ENCODE results near the gene DHX16. TPM values are rescaled to one million over a fixed set of nuclear protein-coding genes. Genes with fewer than 3 reads are reported as not detected.

Gene DHX16
- total RNA-seq, 1 donor from 2014 or later: 27.4 TPM

DNA sequence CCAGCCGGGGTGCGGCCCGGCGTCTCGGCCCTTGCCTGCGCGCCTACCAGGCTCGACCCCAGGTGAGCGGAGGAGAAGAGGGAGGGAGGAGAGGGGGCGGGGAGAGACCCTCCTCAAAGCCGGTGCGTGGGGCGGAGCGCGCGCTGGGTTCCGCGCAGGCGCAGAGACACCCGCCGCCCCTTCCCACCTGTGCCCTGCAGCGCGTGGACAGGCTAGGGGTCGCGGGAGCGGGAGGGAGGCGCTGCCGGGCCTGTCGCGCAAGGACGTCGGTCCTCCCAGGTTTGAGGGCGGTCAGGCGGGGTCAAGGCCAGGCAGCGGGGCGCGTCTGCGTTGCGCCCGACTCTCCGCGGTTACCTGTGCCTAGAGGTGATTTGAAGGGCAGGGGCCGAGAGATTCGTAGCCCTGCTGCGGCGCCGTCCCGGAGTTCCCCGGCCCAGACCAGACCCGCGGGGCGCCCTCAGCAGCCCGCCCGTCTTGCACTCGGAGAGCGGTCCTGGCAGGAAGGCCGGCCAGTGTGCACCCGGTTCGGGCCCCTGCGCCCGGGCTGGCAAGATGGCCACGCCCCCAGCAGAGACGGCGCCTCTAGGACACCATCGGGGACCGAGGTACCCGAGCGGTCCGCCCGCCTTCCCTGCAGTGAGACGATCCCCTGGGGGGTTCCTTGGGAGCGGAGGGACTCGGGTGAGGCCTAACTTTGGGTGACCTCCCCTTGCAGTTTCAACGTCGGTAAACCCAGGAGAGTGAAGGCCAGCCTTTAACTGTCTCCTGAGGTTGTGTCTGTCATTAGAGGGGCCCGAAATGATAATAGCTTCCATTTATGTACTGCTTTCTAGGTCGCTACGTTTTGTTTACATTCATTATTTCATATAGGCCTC is 25.3 kb downstream of the DHX16 start:
- Histone ChIP-seq H3K36me3 (peaks cover 29% of the 10 kb centered on the region), H3K4me3 (peak overlapping the region; percentile 98), H3K27me3 (no peaks in the 10 kb centered on the region), H3K27ac (peak overlapping the region; percentile 88), H3K4me1 (peaks cover 6% of the 10 kb centered on the region), H3K9me3 (no peaks in the 10 kb centered on the region)
- peak; percentile 88 for ATAC-seq
- intact Hi-C loops (cut with DNase I): no loop called here
- peak; percentile 91 for DNase-seq
- TF ChIP-seq, protein P1, sequence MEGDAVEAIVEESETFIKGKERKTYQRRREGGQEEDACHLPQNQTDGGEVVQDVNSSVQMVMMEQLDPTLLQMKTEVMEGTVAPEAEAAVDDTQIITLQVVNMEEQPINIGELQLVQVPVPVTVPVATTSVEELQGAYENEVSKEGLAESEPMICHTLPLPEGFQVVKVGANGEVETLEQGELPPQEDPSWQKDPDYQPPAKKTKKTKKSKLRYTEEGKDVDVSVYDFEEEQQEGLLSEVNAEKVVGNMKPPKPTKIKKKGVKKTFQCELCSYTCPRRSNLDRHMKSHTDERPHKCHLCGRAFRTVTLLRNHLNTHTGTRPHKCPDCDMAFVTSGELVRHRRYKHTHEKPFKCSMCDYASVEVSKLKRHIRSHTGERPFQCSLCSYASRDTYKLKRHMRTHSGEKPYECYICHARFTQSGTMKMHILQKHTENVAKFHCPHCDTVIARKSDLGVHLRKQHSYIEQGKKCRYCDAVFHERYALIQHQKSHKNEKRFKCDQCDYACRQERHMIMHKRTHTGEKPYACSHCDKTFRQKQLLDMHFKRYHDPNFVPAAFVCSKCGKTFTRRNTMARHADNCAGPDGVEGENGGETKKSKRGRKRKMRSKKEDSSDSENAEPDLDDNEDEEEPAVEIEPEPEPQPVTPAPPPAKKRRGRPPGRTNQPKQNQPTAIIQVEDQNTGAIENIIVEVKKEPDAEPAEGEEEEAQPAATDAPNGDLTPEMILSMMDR (IDR thresholded peaks at IDR 0.05): no peak

DNA sequence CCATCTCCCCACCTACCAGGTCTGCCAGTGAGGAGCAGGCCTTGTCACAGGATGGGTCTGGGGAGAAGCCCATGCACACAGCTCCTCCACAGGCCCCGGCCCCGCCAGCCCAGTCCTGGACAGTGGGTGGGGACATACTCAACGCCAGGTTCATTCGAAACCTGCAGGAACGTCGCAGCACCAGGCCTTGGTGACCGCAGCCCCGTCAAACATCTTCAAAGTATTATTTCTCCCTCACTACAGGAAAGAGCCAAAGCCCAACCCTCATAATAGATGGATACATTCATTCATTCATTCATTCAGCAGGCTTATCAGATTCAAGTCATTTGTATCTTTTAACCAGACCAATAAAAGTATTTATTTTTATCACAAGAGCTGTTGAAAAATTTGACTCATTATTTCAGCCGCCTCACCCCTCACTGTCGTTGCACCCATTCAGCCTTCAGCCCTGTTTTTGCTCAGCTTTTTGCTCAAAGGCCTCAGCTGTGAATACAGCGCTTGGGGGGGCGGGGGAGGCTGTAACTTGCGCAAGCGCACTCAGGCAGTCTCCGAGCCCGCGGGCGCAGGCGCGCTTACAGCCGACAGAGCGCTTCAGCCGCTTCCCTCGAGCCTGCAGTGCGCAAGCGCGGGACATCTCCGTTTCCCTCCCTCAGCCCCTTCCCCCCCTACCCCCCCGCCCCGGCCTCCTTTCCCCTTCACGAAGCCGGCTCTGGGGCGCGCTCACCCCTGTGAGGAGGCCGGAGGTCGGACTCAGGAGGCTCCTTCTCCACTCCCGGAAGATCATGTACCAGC is 26.2 kb downstream of the DHX16 start, which contains the start of gene C6orf136:
Gene C6orf136 (plus strand): TSS at position 684 of the 792 bp plus-strand sequence. CDS start 99 bp downstream, at position 783.
- H3K9me3 ChIP-seq: no peaks in the 10 kb centered on the region
- H3K27me3 ChIP-seq: no peaks in the 10 kb centered on the region
- DNase-seq (peak; percentile 96), ATAC-seq (peak; percentile 94)
- peaks cover 24% of the 10 kb centered on the region for H3K36me3 ChIP-seq
- H3K4me3 ChIP-seq: peak within 1 kb of the TSS; percentile 98
- intact Hi-C loops (cut with DNase I): no loop called here
- TF ChIP-seq, protein P1 (IDR thresholded peaks at IDR 0.05): no peak
- peak within 1 kb of the TSS; percentile 88 for H3K27ac ChIP-seq
- peaks cover 6% of the 10 kb centered on the region for H3K4me1 ChIP-seq

DNA sequence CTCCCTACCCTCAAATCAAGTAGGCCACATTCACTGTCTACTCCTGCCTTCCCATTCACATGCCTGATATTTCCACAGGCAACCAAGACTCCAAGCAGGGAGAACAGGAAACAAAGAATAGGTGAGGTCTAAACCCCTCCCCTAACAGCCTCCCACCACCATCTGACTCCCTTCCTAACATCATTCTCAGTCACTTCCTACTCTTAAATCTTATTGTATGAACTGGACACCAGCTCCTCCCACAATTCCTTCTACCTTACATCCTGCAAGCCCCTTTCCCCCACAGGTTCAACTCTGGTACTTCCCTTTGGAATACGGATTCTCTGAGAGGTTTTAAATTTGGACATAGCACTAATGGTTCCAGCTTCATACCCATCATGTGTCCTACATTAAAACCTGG is 26.8 kb downstream of the DHX16 start:
- TF ChIP-seq, protein P1 (IDR thresholded peaks at IDR 0.05): no peak
- Histone ChIP-seq H3K36me3 (peaks cover 24% of the 10 kb centered on the region), H3K27ac (no peak overlapping the region), H3K4me3 (no peak overlapping the region), H3K4me1 (peaks cover 6% of the 10 kb centered on the region), H3K9me3 (no peaks in the 10 kb centered on the region), H3K27me3 (no peaks in the 10 kb centered on the region)
- intact Hi-C loops (cut with DNase I): no loop called here
- DNase-seq: no peak
- no peak for ATAC-seq

DNA sequence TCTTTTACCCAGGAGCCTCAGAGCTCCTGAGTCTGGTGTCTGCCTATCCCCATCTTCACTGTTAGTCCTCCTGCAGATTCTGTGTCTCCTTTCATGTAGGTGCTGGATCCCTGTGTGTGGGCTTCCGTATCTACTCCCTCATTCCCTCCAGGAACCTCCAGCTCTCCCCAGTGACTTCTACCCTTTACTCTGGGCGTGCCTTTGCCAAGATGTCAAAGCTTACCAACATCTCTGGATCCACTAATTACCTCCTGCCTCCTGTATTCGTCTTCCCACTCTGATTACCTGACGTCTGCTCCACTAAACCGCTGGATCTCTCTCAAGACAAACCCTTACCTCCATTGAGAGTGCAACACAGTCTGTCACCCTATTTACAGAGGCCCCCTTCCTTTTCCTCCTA is 28.0 kb downstream of the DHX16 start:
- DNase-seq (no peak), ATAC-seq (no peak)
- Histone ChIP-seq H3K4me3 (no peak overlapping the region), H3K4me1 (peaks cover 6% of the 10 kb centered on the region), H3K27me3 (no peaks in the 10 kb centered on the region), H3K9me3 (no peaks in the 10 kb centered on the region), H3K36me3 (peaks cover 31% of the 10 kb centered on the region), H3K27ac (no peak overlapping the region)
- TF ChIP-seq, protein P1 (IDR thresholded peaks at IDR 0.05): no peak
- intact Hi-C loops (cut with DNase I): no loop called here

DNA sequence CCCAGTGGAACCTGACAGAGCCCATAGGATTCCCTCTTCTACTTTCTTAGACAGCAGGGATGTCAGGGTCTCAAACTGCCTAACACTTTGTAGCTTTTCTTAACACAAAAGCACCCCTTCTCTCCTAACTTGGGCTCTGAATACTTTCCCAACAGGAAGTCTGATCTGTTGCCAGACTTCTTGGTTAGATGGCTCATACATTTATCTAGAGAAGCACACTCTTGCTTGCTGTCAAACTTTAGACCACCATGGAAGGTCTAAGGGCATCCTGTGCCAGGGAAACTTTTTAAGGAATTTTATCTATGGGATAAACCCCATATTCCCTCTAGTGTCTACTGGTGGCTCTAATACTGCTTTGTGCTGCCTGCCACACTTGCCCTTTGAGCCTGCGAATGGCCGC is 29.1 kb downstream of the DHX16 start:
- TF ChIP-seq, protein P1 (IDR thresholded peaks at IDR 0.05): no peak
- H3K27ac ChIP-seq: no peak overlapping the region
- H3K36me3 ChIP-seq: peaks cover 31% of the 10 kb centered on the region

More for the DNA sequence above, 29.1 kb downstream of the DHX16 start:
- no peaks in the 10 kb centered on the region for H3K27me3 ChIP-seq
- no peak for ATAC-seq
- intact Hi-C loops (cut with DNase I): no loop called here
- DNase-seq: no peak
- H3K4me1 ChIP-seq: peaks cover 6% of the 10 kb centered on the region
- H3K4me3 ChIP-seq: no peak overlapping the region
- no peaks in the 10 kb centered on the region for H3K9me3 ChIP-seq

Measured in upper lobe of right lung (tissue), 1 donor.